Measurements from ENCODE around the gene KRTAP4-3.

DNA sequence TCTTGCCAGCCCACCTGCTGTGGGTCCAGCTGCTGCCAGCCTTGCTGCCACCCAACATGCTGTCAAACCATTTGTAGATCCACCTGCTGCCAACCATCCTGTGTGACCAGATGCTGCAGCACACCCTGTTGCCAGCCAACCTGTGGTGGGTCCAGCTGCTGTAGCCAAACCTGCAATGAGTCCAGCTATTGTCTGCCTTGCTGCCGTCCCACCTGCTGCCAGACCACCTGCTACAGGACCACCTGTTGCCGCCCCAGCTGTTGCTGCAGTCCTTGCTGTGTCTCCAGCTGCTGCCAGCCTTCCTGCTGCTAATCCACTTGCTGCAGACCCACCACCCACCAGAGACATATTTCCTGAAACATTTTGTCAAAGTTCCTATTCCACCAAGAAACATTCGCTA is 22.3 kb upstream of the KRTAP4-3 start:
- TF ChIP-seq, protein P1, sequence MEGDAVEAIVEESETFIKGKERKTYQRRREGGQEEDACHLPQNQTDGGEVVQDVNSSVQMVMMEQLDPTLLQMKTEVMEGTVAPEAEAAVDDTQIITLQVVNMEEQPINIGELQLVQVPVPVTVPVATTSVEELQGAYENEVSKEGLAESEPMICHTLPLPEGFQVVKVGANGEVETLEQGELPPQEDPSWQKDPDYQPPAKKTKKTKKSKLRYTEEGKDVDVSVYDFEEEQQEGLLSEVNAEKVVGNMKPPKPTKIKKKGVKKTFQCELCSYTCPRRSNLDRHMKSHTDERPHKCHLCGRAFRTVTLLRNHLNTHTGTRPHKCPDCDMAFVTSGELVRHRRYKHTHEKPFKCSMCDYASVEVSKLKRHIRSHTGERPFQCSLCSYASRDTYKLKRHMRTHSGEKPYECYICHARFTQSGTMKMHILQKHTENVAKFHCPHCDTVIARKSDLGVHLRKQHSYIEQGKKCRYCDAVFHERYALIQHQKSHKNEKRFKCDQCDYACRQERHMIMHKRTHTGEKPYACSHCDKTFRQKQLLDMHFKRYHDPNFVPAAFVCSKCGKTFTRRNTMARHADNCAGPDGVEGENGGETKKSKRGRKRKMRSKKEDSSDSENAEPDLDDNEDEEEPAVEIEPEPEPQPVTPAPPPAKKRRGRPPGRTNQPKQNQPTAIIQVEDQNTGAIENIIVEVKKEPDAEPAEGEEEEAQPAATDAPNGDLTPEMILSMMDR (IDR thresholded peaks at IDR 0.05 in 4 of 5, conservative IDR thresholded peaks at IDR 0.05 in 1 of 5): no peak
- no peak for TF ChIP-seq POLR2A (IDR thresholded peaks at IDR 0.05)

Measured in gastrocnemius medialis (tissue), 4 donors.